GM19397 (cell line): ENCODE measurements around the gene FOXP2.
"Not testable (repeated sequence)": the region's sequence is repeated elsewhere in the genome, so short reads cannot be mapped to it uniquely, and the experiment has no call there.

Experiments
- ATAC-seq: cut with Tn5 transposase; IDR thresholded peaks from one replicate; pipeline ENCODE4 v1.9.1; 2021; ENCODE audit warnings: mild to moderate bottlenecking, moderate library complexity; ENCODE audit not compliant: unreplicated experiment

Gene FOXP2

GRCh38 chr7:114497491-114497890 lies 82.9 kb downstream of the FOXP2 start:
- ATAC-seq, result not testable (repeated sequence)

- ATAC-seq, result no peak
Observed at GRCh38 chr7:114502454-114503254, 88.0 kb downstream of the FOXP2 start.

- no peak for ATAC-seq
Observed at GRCh38 chr7:114504586-114504985, 90.0 kb downstream of the FOXP2 start.

- ATAC-seq, result no peak
Observed at GRCh38 chr7:114507381-114507780, 92.8 kb downstream of the FOXP2 start.

- ATAC-seq, result no peak
Observed at GRCh38 chr7:114508086-114508485, 93.5 kb downstream of the FOXP2 start.

- ATAC-seq, result not testable (repeated sequence)
Observed at GRCh38 chr7:114510824-114511223, 96.2 kb downstream of the FOXP2 start.

- no peak for ATAC-seq
Observed at GRCh38 chr7:114519240-114519639, 104.6 kb downstream of the FOXP2 start.

GRCh38 chr7:114522081-114522480 lies 107.5 kb downstream of the FOXP2 start:
- ATAC-seq, result no peak

- no peak for ATAC-seq
Observed at GRCh38 chr7:114527589-114527988, 113.0 kb downstream of the FOXP2 start.

GRCh38 chr7:114530057-114530611 lies 115.5 kb downstream of the FOXP2 start:
- ATAC-seq, result no peak

GRCh38 chr7:114531326-114531725 lies 116.7 kb downstream of the FOXP2 start:
- ATAC-seq, result no peak

- no peak for ATAC-seq
Observed at GRCh38 chr7:114533131-114533530, 118.5 kb downstream of the FOXP2 start.

GRCh38 chr7:114534953-114535352 lies 120.3 kb downstream of the FOXP2 start:
- ATAC-seq, result no peak

- no peak for ATAC-seq
Observed at GRCh38 chr7:114539575-114539974, 125.0 kb downstream of the FOXP2 start.

- no peak for ATAC-seq
Observed at GRCh38 chr7:114540291-114540690, 125.7 kb downstream of the FOXP2 start.

- not testable (repeated sequence) for ATAC-seq
Observed at GRCh38 chr7:114547346-114547745, 132.7 kb downstream of the FOXP2 start.

GRCh38 chr7:114548081-114548980 lies 133.7 kb downstream of the FOXP2 start:
- ATAC-seq, result no peak

- ATAC-seq, result no peak
Observed at GRCh38 chr7:114554781-114555537, 140.3 kb downstream of the FOXP2 start.

GRCh38 chr7:114567416-114567815 lies 152.8 kb downstream of the FOXP2 start:
- ATAC-seq, result no peak

GRCh38 chr7:114569220-114569619 lies 154.6 kb downstream of the FOXP2 start:
- ATAC-seq, result no peak

- no peak for ATAC-seq
Observed at GRCh38 chr7:114574384-114574783, 159.8 kb downstream of the FOXP2 start.
